CD1c-positive myeloid dendritic cell (primary cell): ENCODE results near the gene KRT71.
A peak's percentile ranks its signal among the peaks of the same experiment; 100 is the strongest.
"Not testable (repeated sequence)": the region's sequence is repeated elsewhere in the genome, so short reads cannot be mapped to it uniquely, and the experiment has no call there.

Experiments used
- DNase-seq: peaks from one replicate; pipeline ENCODE4 v3.0.0-alpha.2; 2016; ENCODE audit errors: extremely low spot score

KRT71 gene

DNA sequence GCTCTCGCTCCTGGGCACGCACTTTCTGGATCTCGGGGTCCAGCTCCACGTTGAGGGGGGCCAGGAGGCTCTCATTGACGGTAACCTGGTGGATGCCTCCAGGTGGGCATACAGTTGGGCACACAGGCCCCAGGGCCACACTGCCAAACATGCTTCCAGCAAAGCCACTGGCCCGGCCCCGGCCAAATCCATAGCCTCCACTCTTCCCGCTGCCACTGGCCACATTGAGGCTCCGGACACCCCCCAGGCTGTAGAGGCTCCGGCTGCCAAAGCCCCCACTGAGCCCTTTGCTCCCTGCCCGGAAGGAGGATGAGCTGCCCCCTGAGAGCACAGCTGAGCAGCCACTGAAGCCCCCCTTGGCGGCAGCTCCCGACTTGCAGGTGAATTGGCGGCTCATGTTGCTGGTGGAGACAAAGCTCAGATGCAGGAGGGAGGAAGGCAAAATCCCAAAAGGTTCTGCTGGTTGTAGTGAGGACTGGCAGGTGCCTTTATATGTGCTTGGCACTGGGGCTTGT is at the start of gene KRT71:
Gene KRT71 (minus strand): TSS at position 465 of the 515 bp plus-strand sequence. CDS start 68 bp downstream, at position 397.
- DNase-seq, result no peak

DNA sequence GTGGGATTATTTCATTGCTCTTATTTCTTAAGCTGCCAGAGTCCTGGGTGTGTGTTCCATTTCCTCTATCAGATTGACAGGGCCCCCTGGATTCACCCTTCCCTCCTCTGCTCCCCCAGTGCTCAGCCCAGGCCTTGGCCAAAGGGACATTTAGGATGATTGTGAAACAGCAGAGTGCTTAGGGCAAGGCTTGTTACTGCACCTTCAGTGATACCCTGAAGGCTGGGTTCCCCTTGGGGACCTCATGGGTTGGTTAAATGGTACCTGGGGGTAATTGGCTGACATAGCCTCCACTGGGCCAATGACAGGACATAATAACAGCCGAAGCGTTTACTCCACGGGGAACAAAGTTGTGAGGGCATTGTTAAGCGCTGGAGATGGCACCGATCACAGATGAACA is 49.6 kb upstream of the KRT71 start:
- DNase-seq, result no peak

DNA sequence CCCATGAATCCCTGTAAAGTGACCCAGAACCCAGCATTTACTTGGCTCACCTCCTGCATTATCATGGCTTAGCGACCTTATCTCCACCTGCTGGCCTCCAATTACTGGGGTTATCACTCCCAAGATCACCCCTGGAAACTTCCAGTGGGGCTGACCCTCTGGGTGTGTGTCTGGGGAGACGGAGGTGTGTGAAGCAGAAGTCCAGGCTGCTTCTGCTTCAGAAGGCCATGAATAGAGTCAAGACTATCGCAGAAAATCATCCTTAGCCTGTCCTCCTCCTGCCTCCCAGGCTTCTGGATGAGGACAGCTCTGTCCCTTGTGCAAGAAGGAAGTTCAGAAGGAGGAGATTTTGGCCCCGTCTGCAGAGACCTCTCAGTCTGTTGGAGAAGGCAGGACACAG is 48.7 kb upstream of the KRT71 start:
- DNase-seq, result no peak

DNA sequence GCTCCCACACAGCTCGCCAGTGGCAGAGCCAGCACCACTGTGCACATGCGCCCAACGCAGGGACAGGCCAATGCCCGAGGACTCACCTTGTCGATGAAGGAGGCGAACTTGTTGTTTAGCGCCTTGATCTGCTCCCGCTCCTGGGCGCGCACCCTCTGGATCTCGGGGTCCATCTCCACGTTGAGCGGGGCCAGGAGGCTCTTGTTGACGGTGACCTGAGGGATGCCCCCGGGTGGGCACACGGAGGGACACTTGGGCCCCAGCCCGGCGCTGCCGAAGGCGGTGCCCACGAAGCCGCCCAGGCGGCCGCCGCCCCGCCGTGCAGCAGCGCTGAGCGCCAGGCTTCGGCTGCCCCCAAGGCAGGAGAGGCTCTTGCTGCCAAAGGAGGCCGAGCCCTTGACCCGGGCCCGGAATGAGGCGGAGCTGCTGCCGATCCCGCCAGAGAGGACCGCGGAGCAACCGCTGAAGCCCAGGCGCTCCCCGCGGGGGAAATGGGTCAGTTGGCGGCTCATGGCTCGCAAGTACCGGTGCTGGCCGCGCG is 48.1 kb upstream of the KRT71 start, which contains the start of gene KRT72:
Gene KRT72 (minus strand): TSS at position 523 of the 541 bp plus-strand sequence. CDS start 11 bp downstream, at position 512.
- no peak for DNase-seq

GRCh38 chr12:52600475-52600874 is 47.5 kb upstream of the KRT71 start:
- DNase-seq, result no peak

- DNase-seq, result no peak
These were observed 47.1 kb upstream of the KRT71 start for GRCh38 chr12:52600071-52600470.

DNA sequence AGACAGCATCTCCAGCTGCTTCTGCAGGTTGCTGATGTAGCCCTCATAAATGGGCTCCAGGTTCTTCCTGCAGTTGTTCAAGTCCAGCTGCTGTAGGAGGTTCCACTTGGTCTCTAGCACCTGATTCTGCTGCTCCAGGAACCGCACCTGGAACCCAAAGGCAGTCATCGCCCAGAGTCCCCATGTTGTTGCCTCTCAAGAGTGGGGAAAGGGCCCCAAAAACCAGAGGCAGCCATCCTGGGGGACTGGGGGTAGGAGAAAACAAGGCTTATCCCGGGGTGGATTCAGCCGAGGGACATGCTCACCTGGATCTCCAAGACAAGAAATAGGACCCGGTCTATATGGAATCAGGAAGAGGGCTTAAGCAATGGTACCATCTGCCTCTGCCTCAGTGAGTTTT is 46.0 kb upstream of the KRT71 start:
- no peak for DNase-seq

DNA sequence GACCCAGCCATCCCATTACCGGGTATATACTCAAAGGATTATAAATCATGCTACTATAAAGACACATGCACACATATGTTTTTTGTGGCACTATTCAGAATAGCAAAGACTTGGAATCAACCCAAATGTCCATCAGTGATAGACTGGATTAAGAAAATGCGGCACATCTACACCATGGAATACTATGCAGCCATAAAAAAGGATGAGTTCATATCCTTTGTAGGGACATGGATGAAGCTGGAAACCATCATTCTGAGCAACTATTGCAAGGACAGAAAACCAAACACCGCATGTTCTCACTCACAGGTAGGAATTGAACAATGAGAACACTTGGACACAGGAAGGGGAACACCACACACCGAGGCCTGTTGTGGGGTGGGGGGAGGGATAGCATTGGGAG is 41.3 kb upstream of the KRT71 start:
- not testable (repeated sequence) for DNase-seq

GRCh38 chr12:52591521-52591920 is 38.6 kb upstream of the KRT71 start:
- no peak for DNase-seq

DNA sequence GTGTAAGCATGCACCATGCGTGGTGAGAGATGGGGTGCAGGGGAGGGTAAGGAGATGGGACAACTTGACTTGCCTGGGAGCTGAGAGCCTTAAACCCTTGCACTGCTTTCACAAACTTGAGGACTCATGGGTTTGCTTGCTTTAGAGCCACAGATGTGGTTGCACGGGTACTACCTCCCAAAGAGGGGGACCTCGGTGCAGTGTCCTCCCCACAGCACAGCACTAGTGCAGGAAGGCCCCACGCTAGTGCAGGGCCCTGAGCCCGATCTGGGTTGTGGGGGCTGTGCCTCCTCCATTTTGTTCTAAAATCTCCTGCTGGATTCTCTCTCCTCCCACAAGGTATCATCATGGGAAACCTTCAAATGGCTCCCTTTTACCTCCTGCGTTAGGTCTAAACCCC is 37.1 kb upstream of the KRT71 start:
- no peak for DNase-seq

DNA sequence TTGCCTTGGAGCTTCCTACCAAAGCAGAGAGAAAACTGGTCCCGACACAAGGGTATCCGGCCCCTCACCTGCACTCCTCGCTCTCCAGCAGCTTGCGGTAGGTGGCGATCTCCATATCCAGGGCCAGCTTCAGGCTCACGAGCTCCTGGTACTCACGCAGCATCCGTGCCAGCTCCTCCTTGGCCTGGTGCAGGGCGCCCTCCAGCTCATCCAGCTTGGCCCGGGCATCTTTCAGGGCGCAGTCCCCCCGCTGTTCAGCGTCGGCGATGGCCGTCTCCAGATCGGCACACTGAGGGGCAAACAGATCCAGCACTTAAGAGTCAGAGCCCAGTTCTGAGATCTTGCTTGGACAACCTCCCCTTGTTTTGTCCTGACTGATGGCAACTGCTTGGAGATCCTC is 34.6 kb upstream of the KRT71 start:
- DNase-seq, result no peak

- DNase-seq, result no peak
These were observed 33.0 kb upstream of the KRT71 start for GRCh38 chr12:52585946-52586345.

DNA sequence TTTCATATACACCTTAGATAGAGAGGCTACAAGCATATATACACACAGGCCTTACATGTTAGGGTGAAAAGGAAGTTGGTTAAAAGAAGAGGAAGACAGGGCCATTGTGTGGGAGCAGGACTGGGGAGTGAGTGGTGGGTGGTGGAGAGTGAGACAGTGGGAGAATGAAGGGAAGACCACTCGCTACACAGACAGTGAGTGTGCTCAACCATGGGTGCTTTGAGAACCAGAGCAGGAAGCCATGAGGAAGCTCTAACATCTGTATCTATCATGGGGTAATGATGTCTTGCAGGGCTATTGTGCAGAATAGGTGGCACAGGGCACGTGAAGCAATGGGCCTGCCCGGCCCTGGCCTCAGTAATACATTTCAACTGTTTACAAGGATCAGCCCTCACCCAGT is 32.1 kb upstream of the KRT71 start:
- peak; percentile 70 for DNase-seq

DNA sequence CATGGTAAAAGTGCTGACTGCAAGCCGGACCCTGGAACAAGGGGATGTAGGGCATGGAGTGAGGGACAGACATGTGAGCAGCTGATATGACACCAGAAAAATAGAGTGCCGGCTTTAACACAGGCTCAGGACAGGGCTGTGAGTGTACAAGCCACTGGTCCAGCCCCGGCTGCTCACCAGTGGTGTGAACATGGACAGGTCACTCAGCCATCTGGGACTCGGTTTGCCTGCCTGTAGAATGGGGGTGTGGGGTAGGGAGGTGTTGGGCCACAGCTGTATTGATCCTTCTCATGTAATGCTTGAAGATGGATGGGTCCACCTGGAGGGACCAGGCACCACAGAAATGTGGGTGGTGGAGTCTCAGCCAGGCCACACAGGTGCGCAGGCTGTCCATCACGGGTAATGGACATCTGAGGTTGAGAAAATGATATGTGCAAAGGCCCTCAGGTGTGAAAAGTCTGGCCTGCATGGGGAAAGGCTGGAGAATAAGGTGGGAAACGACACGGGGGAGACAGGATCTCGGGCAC is 31.3 kb upstream of the KRT71 start:
- DNase-seq, result no peak

DNA sequence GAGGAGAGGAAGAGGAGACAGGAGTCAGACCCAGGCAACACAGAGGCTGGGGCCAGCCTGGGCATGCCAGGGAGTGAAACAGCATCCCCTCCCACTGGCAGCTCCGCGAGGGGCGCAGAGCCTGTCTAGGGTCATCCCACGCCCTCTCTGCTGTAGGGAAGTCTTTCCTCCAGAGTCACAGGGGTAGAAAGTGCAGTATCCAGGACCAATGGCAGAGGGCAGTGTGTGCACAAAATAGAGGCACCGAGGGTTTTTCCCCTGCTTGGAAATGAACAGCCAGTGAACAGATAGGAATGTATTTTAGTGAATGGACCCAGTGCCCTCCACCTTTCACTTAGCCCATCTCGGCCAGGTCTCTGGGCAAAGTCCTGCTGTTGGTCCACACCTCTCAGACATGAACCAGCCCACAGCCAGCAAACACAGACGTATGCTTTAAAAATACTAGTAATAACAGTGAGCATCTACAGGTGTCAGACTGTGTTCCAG is 30.1 kb upstream of the KRT71 start:
- peak; percentile 87 for DNase-seq

DNA sequence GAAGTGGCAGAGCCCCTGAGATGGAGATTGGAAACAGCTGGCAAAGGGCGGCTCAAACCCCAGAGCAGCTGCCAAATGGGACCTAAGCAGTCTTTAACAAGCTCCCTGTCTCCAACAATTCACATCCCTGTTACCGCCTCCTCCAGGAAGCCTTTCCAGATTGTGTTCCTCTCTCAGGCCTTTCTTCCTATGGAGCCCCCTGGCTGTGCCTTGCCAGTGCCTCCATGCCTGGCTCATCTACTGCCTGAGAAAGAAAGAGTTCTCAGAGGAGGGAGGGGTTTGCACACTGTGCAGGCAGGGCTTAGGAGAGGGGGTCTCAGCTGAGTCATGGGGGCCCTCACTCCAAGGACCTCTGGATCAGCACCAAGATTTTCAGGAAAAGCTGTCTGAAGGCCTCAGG is 29.5 kb upstream of the KRT71 start:
- no peak for DNase-seq

DNA sequence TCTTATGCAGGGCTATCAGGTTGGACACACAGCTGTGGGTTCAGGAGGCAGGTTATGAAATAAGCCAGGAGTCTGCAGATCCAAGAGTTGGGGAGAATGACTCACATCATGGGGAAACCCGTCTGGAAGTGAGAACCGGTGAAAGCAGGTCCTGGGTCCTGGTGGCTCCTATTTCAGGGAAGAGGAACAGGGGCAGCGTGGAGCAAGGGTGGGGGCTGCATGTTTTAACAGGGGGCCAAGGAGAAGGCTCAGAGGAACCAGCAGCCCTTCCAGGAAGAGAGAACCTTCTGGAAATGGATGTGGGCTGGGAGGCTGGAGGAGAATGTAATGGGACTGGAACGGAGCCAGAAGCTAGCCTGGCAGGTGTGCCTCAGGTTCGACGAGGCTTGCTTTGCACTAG is 28.5 kb upstream of the KRT71 start:
- DNase-seq, result no peak

DNA sequence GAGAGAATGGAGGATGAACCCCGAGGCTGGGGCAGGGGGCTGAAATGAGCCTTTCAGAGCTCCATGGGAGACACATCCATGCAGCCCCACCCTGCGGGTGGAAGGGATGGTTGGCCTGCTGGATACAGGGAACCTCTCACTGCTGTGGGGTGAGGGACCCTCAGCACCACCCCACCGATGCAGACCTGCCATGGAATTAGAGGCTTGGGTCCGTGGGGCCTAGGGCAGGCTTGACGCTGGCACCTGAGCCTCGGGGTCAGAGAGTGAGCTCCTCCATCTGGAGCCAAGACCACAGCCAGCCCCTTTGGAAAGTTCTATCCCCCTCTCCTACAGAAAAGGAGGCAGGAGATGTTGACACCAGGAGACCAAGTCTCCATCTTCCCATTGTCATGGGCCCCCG is 28.1 kb upstream of the KRT71 start:
- DNase-seq, result no peak

GRCh38 chr12:52580496-52580895 is 27.6 kb upstream of the KRT71 start:
- DNase-seq, result no peak

DNA sequence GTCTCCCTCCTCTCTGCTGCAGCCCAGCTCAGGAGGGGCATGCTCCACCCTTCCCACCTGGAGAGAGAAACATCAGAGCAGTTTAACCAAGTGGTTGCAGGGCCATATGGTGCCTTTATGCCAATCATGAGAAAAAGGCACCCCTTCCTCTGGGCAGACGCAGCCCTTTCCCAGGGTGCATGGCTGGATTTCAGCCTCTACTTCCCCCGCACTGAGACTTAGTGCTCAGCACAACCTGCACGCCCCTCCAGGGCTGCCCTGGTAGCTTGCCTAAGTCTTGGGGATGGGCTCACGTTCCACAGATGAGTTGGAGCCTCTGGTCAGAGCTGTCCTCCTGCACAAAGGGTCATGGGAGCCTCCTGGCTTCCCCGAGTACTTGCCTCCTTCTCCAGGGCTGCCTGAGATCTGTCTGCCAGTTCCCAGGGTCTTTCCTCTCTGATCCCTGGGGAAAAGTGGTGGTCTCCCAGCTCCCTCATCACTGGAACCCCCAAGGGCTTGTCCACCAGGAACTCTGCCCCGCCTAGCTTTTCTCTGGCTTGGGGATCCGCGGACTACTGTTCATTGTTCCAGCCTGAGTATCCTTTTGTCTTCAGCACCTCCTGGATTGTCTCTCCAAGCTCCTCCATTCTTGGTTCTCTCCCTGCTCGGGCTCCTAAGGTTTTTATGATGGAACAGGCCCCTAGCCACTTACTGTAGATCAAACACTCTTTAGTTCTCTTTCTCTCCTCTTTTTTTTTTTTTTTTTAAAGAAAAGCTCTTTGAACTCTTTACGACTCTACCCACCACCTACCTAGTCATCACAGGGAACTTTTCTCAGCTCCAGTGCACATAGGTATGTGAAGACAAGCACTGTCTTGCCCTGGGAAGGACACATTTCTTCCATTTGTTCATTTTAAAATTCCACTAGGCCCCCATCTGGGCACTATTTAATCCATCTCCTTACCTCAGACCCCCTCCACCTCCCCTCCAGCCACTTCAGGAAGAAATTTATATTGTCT is 26.8 kb upstream of the KRT71 start:
- DNase-seq, result no peak

- no peak for DNase-seq
These were observed 25.5 kb upstream of the KRT71 start for GRCh38 chr12:52578469-52578868.

DNA sequence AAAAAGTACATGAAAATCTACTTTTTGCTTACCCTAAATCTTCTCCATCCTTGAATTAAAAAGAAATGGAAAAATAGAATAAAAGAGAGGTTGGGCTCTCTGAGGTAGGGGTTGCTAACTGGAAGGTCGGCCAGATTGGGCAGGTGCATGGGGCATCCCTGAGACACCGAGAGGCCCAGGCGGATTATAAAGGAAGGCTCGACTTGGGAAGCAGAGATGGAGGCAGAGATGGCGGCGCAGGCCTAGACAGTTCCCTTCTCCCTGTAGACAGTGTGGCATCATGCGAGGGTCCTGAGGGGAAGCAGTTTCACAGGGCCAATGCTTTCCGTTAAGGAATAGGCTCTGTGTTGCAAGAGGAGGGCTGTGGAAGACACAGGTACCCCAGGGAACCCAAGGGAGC is 24.4 kb upstream of the KRT71 start:
- no peak for DNase-seq

DNA sequence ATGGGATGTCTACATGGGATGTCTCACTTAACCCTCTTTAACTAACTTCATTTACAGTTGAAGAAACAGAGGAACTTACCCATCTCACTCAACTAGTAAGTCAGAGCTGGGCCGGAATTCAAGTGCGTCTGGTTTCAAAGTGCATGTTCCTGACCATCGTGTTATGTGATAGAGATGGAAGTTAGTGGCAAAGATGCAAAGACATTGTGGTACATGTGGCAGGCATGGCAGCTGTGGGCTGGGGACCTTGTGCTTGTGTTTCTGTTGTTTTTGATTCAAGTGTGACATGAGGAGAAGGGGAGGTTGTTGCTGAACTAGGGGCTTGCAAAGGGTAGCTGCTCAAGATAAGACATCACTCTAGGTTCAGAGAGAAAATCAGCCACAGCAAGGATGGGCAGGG is 23.0 kb upstream of the KRT71 start:
- DNase-seq, result no peak
